Gastroesophageal sphincter (tissue), 4 donors: ENCODE results near the gene POLR2L. TPM values are rescaled to one million over a fixed set of nuclear protein-coding genes. Genes with fewer than 3 reads are reported as not detected.

Source experiments
- ATAC-seq: fragments of 150-250 bp; one replicate; pipeline ENCODE4 v1.9.1; 2016; ENCODE audit warnings: mild to moderate bottlenecking, moderate library complexity
- H3K27ac ChIP-seq, 4 donors: fragments of 200-600 bp; sonication (generic) in 3 of 4; 1 replicate in 3 of 4; 2 replicates in 1 of 4; pipeline ENCODE4 v1.5.1; 2016 to 2019
- H3K27me3 ChIP-seq: fragments of 200-600 bp; sonication (generic); one replicate; pipeline ENCODE4 v1.5.1; 2019
- H3K36me3 ChIP-seq, 2 donors: fragments of 200-600 bp; sonication (generic); one replicate each; pipeline ENCODE4 v1.5.1; 2019; ENCODE audit warnings: control low read depth in 1 of 2
- H3K4me1 ChIP-seq, 3 donors: fragments of 200-600 bp; sonication (generic); 1 replicate in 2 of 3; 2 replicates in 1 of 3; pipeline ENCODE4 v1.5.1; 2016 to 2019; ENCODE audit warnings: control low read depth in 2 of 3
- H3K4me3 ChIP-seq, 2 donors: fragments of 200-600 bp; sonication (generic); one replicate each; pipeline ENCODE4 v1.5.1; 2019; ENCODE audit warnings: mild to moderate bottlenecking in 1 of 2, moderate library complexity in 1 of 2
- H3K9me3 ChIP-seq, 3 donors: fragments of 200-600 bp; sonication (generic); one replicate each; pipeline ENCODE4 v1.5.1; 2017 to 2019; ENCODE audit warnings: control low read depth in 2 of 3
- EP300 ChIP-seq: sonication (generic); formaldehyde crosslinking; IDR thresholded peaks from one replicate; pipeline ENCODE4 v1.6.1; 2017; ENCODE audit warnings: antibody characterized with exemption, mild to moderate bottlenecking
- POLR2A ChIP-seq, 2 donors: fragments of 450-650 bp; IDR thresholded peaks; one replicate each; pipeline ENCODE4 v1.6.1; 2017; ENCODE audit warnings: antibody characterized with exemption in 2 of 2, mild to moderate bottlenecking in 2 of 2, moderate library complexity in 1 of 2
- POLR2AphosphoS5 ChIP-seq: sonication (generic); formaldehyde crosslinking; IDR thresholded peaks from one replicate; pipeline ENCODE4 v1.6.1; 2017; ENCODE audit warnings: antibody characterized with exemption
- WGBS, 2 donors: methylation state at CpG; one replicate each; pipeline ENCODE4 v1.1.5; 2018; ENCODE audit warnings: low coverage in 1 of 2; 5-methylcytosine and 5-hydroxymethylcytosine counted together
- total RNA-seq, 4 donors: library from RNA; depleted of rRNA; stranded (reverse); fragments of >200 nt; gene quantifications; one replicate each; pipeline ENCODE4 v1.1.0, GENCODE V29; 2016
- TF ChIP-seq, protein P1 (sequence below), 4 experiments: fragments of 200-600 bp in 2 of 4; fragments of 450-650 bp in 2 of 4; sonication (generic) in 1 of 4; IDR thresholded peaks; one replicate each; pipeline ENCODE4 v1.5.1; 2017 to 2019; ENCODE audit warnings: antibody characterized with exemption in 4 of 4, mild to moderate bottlenecking in 2 of 4, moderate library complexity in 2 of 4

The POLR2L gene
- total RNA-seq, 4 donors from 2014 or later = 65.5 to 86.0 (median 71.8) TPM

- ATAC-seq = no peak
- peaks cover 0 to 70% of the 10 kb centered on the region in 2 donors for H3K36me3 ChIP-seq
- H3K4me1 ChIP-seq = no peaks in the 10 kb centered on the region
- no peak overlapping the region for H3K27ac ChIP-seq
- H3K27me3 ChIP-seq = no peaks in the 10 kb centered on the region
- no peaks in the 10 kb centered on the region for H3K9me3 ChIP-seq
- H3K4me3 ChIP-seq = no peak overlapping the region
- 84 to 93% methylated on average over 15 to 17 of the region's 45 CpGs for WGBS, 2 donors
- TF ChIP-seq, protein P1, sequence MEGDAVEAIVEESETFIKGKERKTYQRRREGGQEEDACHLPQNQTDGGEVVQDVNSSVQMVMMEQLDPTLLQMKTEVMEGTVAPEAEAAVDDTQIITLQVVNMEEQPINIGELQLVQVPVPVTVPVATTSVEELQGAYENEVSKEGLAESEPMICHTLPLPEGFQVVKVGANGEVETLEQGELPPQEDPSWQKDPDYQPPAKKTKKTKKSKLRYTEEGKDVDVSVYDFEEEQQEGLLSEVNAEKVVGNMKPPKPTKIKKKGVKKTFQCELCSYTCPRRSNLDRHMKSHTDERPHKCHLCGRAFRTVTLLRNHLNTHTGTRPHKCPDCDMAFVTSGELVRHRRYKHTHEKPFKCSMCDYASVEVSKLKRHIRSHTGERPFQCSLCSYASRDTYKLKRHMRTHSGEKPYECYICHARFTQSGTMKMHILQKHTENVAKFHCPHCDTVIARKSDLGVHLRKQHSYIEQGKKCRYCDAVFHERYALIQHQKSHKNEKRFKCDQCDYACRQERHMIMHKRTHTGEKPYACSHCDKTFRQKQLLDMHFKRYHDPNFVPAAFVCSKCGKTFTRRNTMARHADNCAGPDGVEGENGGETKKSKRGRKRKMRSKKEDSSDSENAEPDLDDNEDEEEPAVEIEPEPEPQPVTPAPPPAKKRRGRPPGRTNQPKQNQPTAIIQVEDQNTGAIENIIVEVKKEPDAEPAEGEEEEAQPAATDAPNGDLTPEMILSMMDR (IDR thresholded peaks at IDR 0.05) = no peak
- TF ChIP-seq EP300 (no peak), POLR2AphosphoS5 (no peak), POLR2A (IDR thresholded peaks at IDR 0.05) (no peak)
These were observed 46.2 kb upstream of the POLR2L start for GRCh38 chr11:888310-889212.

DNA sequence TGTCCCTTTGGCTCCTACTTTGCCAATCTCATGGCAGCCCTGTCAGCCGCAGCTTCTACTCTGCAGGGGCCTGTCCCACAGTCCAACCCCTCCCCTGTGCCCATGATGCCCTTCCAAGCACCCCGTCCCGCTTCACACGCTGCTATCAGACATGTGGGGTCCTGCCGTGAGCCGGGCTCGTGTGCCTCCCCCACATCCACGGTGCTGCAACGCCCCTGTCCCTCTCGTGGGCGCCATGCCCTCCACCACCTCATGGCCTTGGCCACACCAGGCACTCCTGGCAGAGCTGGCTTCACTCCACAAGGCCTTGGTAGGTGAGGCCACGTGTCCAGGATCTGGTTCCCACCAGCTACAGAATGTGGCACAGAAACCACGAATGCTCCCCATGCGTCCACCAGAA is 45.3 kb upstream of the POLR2L start:
- 86 to 90% methylated on average over 1 to 4 of the region's 14 CpGs for WGBS, 2 donors
- no peak for TF ChIP-seq EP300
- H3K4me1 ChIP-seq = no peaks in the 10 kb centered on the region
- H3K4me3 ChIP-seq = no peak overlapping the region
- peaks cover 0 to 79% of the 10 kb centered on the region in 2 donors for H3K36me3 ChIP-seq
- no peaks in the 10 kb centered on the region for H3K27me3 ChIP-seq
- no peak for ATAC-seq
- H3K27ac ChIP-seq = no peak overlapping the region
- H3K9me3 ChIP-seq = no peaks in the 10 kb centered on the region

GRCh38 chr11:886568-886967 is 44.2 kb upstream of the POLR2L start:
- Histone ChIP-seq H3K27ac (no peak overlapping the region), H3K4me1 (no peaks in the 10 kb centered on the region), H3K9me3 (no peaks in the 10 kb centered on the region), H3K4me3 (no peak overlapping the region), H3K36me3 (peaks cover 0 to 83% of the 10 kb centered on the region in 2 donors), H3K27me3 (no peaks in the 10 kb centered on the region)
- no peak for ATAC-seq
- WGBS, 2 donors = 90 to 100% methylated on average over 5 to 10 of the region's 17 CpGs
- no peak for TF ChIP-seq POLR2A (IDR thresholded peaks at IDR 0.05)
- no peak for TF ChIP-seq POLR2AphosphoS5
- TF ChIP-seq, protein P1 (IDR thresholded peaks at IDR 0.05) = no peak

GRCh38 chr11:884578-885070 is 42.3 kb upstream of the POLR2L start:
- Histone ChIP-seq H3K27ac (no peak overlapping the region), H3K36me3 (peaks cover 0 to 84% of the 10 kb centered on the region in 2 donors), H3K27me3 (no peaks in the 10 kb centered on the region), H3K4me3 (no peak overlapping the region), H3K9me3 (no peaks in the 10 kb centered on the region), H3K4me1 (no peaks in the 10 kb centered on the region)
- no CpG with 5 or more reads among the region's 16 CpGs for WGBS, 2 donors
- TF ChIP-seq POLR2A (IDR thresholded peaks at IDR 0.05) (no peak), EP300 (no peak), POLR2AphosphoS5 (no peak)
- TF ChIP-seq, protein P1 (IDR thresholded peaks at IDR 0.05) = no peak
- ATAC-seq = no peak

GRCh38 chr11:883527-883926 is 41.2 kb upstream of the POLR2L start:
- Histone ChIP-seq H3K4me3 (no peak overlapping the region), H3K9me3 (no peaks in the 10 kb centered on the region), H3K27me3 (no peaks in the 10 kb centered on the region), H3K27ac (no peak overlapping the region), H3K36me3 (peaks cover 0 to 89% of the 10 kb centered on the region in 2 donors), H3K4me1 (no peaks in the 10 kb centered on the region)
- TF ChIP-seq EP300 (no peak), POLR2AphosphoS5 (no peak), POLR2A (IDR thresholded peaks at IDR 0.05) (no peak)
- TF ChIP-seq, protein P1 (IDR thresholded peaks at IDR 0.05) = no peak
- no CpG with 5 or more reads among the region's 10 CpGs for WGBS, 2 donors
- ATAC-seq = no peak
